ENCODE data around the gene SLC12A4. TPM values are rescaled to one million over a fixed set of nuclear protein-coding genes. Genes with fewer than 3 reads are reported as not detected.
"Not testable (repeated sequence)": the region's sequence is repeated elsewhere in the genome, so short reads cannot be mapped to it uniquely, and the experiment has no call there.

SLC12A4 gene
- total RNA-seq, 2 experiments from 2014 or later = 27.1 to 29.5 TPM

DNA sequence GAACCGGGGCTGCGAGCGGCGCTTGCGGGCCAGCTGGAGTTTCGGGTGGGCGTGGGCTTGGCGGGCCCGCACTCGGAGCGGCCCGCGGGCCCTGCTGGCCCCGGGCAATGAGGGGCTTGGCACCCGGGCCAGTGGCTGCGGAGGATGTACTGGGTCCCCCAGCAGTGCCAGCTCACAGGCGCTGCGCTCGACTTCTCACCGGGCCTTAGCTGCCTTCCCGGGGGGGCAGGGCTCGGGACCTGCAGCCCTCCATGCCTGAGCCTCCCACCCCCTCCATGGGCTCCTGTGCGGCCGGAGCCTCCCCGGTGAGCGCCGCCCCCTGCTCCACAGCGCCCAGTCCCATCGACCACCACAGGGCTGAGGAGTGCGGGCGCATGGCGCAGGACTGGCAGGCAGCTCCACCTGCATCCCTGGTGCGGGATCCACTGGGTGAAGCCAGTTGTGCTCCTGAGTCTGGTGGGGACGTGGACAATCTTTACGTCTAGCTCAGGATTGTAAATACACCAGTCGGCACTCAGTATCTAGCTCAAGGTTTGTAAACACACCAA lies 29.9 kb upstream of the SLC12A4 start:
- DNase-seq, POLR2A ChIA-PET, H3K9me3 Mint-ChIP-seq, H3K27me3 Mint-ChIP-seq, H3K4me3 Mint-ChIP-seq: not testable (repeated sequence)
- Mint-ChIP-seq H3K36me3 (ENCODE audit: low read depth) (peaks cover 21% of the 10 kb centered on the region), H3K4me1 (peaks cover 54% of the 10 kb centered on the region), H3K27ac (peak overlapping the region; percentile 93)
- CTCF ChIA-PET = interaction anchor here (0.7 to 2.9 kb wide), 10 partner anchors 12 to 57 kb away, joined by 3 to 12 read pairs (median 4); partner anchors contain the start of genes DDX28, DPEP2NB and DUS2

DNA sequence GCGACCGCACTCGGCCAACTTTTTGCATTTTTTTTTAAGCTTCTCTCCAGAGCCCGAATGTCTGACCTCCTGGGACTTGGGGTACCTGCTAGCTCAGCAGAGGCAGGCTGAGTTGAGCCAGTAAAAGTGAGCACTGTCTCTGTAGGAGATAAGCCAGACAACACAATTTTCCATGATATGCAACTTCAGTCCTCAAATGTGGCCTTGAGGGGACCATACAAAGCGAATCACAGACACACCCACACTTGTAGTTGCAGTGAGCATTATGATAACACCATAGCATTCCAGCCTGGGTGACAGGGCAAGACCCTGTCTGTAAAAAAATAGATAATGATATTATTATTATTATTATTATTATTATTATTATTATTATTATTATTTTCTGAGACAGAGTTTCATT lies 28.2 kb upstream of the SLC12A4 start:
- no peak for DNase-seq
- POLR2A ChIA-PET = no interaction called here
- peaks cover 61% of the 10 kb centered on the region for H3K4me1 Mint-ChIP-seq
- no peak overlapping the region for H3K4me3 Mint-ChIP-seq
- peaks cover 21% of the 10 kb centered on the region for H3K36me3 Mint-ChIP-seq (ENCODE audit: low read depth)
- H3K27ac Mint-ChIP-seq = peak overlapping the region; percentile 19
- H3K27me3 Mint-ChIP-seq = no peaks in the 10 kb centered on the region
- H3K9me3 Mint-ChIP-seq = peaks cover 6% of the 10 kb centered on the region
- CTCF ChIA-PET = interaction anchor here (1.5 to 2.2 kb wide), 2 partner anchors 27 to 77 kb away, joined by 4 to 5 read pairs; partner anchors contain the start of genes DDX28 and DUS2

DNA sequence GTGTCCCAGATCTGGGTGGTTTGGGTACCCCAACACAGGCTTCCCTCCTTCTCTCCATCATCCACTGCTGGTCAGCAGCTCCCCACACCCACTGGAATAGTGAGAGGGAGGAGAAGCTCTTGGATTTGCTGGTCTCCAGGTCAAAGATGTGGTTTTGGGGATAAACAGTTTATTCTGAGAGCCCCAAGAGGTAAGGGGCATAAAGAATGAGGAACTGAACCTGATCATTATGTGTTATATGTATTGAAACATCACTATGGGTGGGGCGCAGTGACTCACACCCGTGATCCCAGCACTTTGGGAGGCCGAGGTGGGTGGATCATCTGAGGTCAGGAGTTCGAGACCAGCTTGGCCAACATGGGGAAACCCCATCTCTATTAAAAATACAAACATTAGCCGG lies 27.0 kb upstream of the SLC12A4 start:
- H3K4me3 Mint-ChIP-seq = no peak overlapping the region
- H3K27ac Mint-ChIP-seq = peak overlapping the region; percentile 84
- H3K27me3 Mint-ChIP-seq = no peaks in the 10 kb centered on the region
- ChIA-PET CTCF (interaction anchor here (0.6 to 2.2 kb wide), 4 partner anchors 27 to 336 kb away, joined by 3 to 7 read pairs (median 6); partner anchors contain the start of genes DDX28 and DUS2), POLR2A (no interaction called here)
- H3K9me3 Mint-ChIP-seq = peaks cover 6% of the 10 kb centered on the region
- no peak for DNase-seq
- peaks cover 53% of the 10 kb centered on the region for H3K4me1 Mint-ChIP-seq
- H3K36me3 Mint-ChIP-seq (ENCODE audit: low read depth) = peaks cover 21% of the 10 kb centered on the region

DNA sequence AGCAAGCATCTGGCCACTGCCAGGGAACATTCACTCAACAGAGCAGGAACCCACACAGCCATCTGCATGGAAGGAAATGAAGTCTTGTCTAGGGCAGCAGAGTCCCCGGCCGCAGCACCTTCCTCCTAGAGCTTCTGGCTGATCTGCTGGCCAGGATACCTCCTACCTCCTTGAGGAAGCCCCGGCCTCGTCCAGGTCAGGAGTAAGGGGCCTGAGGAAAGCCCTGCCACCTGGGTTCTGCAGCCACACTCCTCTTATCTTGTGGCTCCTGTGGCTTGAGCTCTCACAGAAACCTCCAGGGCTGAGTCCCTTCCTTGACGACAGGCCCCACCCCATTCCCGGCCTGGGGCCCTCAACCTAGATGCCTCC lies 25.6 kb upstream of the SLC12A4 start:
- H3K27me3 Mint-ChIP-seq, POLR2A ChIA-PET, H3K9me3 Mint-ChIP-seq, DNase-seq: not testable (repeated sequence)
- H3K27ac Mint-ChIP-seq = peak overlapping the region; percentile 99
- peaks cover 39% of the 10 kb centered on the region for H3K4me1 Mint-ChIP-seq
- CTCF ChIA-PET = interaction anchor here (0.7 to 1.3 kb wide), 7 partner anchors 9 to 178 kb away, joined by 3 to 7 read pairs (median 4); partner anchors contain the start of gene DPEP3
- peak overlapping the region; percentile 79 for H3K4me3 Mint-ChIP-seq
- peaks cover 16% of the 10 kb centered on the region for H3K36me3 Mint-ChIP-seq (ENCODE audit: low read depth)

DNA sequence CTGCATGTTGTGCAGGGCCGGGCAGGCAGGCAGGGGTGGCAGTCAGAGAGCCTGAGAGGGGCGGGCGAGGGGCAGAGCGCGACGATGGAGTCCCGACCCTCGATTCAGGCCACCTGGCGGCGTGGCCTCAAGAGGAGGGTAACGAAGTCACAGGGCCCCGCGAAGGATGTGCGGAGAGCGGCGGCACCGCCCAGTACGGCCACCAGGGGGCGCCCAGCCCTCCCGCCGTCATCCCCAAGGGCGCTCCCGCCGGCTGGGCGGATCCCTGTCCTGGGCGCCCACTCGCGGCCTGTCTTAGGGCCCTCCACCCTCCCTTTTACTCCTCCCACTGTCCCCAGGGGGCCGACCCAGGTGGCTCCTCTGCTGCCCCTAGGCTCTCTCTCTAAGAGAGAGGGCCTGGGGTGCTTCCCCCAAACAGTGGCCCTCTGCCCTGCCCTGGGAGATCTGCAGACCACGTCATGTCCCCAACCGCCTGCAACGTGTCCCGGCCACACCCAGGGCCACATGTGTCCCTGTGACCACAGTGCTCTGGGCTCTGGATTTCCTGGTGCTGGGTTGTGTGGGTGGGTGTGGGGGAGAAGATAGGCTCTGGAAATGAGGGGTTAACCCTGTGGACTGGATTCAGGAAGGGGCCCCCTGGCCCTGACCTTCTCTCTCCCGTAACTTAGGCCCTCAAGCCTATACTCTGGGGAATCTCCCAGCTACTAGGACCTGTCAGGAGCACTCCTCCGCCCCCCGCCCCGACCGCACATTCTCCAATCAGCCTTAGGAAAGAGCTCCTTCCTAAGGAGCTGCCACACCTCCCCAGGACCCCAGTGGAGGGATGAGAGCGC lies 25.0 kb upstream of the SLC12A4 start:
- peak overlapping the region; percentile 79 for H3K4me3 Mint-ChIP-seq
- H3K27me3 Mint-ChIP-seq = no peaks in the 10 kb centered on the region
- peak; percentile 82 for DNase-seq
- ChIA-PET CTCF (interaction anchor here (0.7 to 1.3 kb wide), 7 partner anchors 8 to 177 kb away, joined by 3 to 7 read pairs (median 4); partner anchors contain the start of gene DPEP3), POLR2A (no interaction called here)
- H3K36me3 Mint-ChIP-seq (ENCODE audit: low read depth) = peaks cover 10% of the 10 kb centered on the region
- peaks cover 3% of the 10 kb centered on the region for H3K9me3 Mint-ChIP-seq
- H3K4me1 Mint-ChIP-seq = peaks cover 34% of the 10 kb centered on the region
- H3K27ac Mint-ChIP-seq = peak overlapping the region; percentile 99

DNA sequence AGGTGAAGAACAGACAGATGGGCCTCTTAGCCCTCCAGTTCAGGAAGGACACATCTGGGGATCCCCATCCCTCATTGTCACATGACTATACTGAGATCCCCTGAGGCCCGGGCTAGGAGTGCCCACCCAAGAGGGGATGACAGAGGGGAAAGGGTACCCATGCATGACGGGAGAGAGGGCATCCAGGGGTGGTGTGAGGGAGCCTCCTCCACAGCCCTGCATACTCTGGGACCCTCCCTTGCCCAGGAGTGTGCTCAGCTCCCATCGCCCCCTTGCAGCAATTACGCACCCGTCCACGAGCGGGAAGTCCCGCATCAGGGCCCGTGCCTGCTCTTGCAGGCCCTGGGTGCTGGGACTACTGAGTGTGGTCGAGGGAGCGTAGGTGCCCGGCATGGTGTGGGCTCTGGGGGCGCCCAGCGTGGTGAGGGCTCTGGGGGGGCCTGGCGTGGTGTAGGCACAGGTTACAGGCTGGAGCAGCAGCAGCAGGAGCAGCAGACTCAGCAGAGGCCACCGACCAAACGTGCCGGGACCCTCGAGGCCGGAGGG lies 24.3 kb upstream of the SLC12A4 start:
- peak overlapping the region; percentile 99 for H3K27ac Mint-ChIP-seq
- ChIA-PET POLR2A (no interaction called here), CTCF (interaction anchor here (0.8 to 1.8 kb wide), 6 partner anchors 12 to 176 kb away, joined by 3 to 5 read pairs (median 3); partner anchors contain the start of genes DDX28, DPEP2NB and DUS2)
- DNase-seq = no peak
- H3K9me3 Mint-ChIP-seq = peaks cover 3% of the 10 kb centered on the region
- peaks cover 10% of the 10 kb centered on the region for H3K36me3 Mint-ChIP-seq (ENCODE audit: low read depth)
- H3K4me3 Mint-ChIP-seq = no peak overlapping the region
- H3K4me1 Mint-ChIP-seq = peaks cover 34% of the 10 kb centered on the region
- no peaks in the 10 kb centered on the region for H3K27me3 Mint-ChIP-seq

DNA sequence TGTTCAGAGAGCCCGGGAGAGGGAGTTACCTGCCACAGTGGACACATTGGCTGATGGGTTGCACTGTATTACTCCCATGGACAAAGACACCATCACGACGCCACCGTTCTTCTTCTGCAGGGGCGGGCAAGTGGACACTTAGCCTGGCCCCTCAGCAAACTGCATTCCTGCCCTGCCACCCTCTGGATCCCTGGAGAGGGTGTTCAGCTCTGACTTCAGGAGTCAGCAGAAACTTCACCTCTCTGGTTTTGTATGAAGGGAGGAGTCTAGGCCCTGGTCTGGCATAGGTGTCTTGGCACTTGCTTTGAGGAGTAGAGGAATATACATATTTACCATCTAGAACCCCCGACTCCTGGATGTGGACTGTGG lies 21.6 kb upstream of the SLC12A4 start:
- Mint-ChIP-seq H3K36me3 (ENCODE audit: low read depth) (no peaks in the 10 kb centered on the region), H3K9me3 (no peaks in the 10 kb centered on the region), H3K27me3 (no peaks in the 10 kb centered on the region), H3K4me1 (peaks cover 20% of the 10 kb centered on the region), H3K4me3 (no peak overlapping the region), H3K27ac (peak overlapping the region; percentile 21)
- no peak for DNase-seq
- ChIA-PET POLR2A (no interaction called here), CTCF (interaction anchor here (1.9 kb wide), 1 partner anchor 51 kb away, joined by 8 read pairs; no protein-coding TSS in a partner anchor)

DNA sequence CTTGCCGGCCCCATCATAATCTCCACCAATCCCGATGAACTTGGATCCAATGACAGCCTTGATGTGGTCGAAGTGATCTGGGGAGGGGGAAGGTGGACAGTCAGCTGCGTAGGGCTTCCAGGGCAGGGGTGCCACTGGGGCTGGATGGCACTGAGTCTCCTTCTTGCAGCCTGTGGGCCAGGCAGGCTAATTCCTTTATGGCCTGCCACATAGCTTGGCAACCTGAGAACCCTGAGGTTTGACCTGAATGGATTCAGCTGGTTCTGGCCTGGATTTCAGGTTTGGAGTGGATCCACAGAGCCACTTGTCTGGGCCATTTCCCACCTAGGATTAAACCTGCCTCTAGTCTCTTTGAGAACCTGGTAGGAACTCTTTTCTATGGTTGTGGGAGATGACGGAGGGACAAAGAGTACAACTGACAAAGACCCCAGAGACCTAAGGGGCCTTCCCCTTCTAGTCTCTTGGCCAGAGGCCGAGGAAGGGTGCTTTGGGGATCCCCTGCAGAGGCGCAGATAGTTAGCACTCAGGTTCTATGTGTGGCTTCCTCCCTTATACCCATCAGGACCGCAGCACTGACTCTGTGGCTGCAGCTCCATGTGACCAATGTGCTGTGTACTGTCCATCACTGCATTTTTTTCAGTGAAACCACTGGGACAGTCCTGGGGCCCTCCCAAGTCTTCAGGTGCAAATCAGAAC lies 21.0 kb upstream of the SLC12A4 start:
- Mint-ChIP-seq H3K9me3 (no peaks in the 10 kb centered on the region), H3K4me1 (peaks cover 21% of the 10 kb centered on the region), H3K4me3 (no peak overlapping the region), H3K36me3 (ENCODE audit: low read depth) (no peaks in the 10 kb centered on the region), H3K27me3 (no peaks in the 10 kb centered on the region), H3K27ac (no peak overlapping the region)
- POLR2A ChIA-PET = no interaction called here
- CTCF ChIA-PET = interaction anchor here (0.5 to 1.9 kb wide), 3 partner anchors 51 to 471 kb away, joined by 3 to 8 read pairs (median 3); no protein-coding TSS in a partner anchor
- DNase-seq = no peak

DNA sequence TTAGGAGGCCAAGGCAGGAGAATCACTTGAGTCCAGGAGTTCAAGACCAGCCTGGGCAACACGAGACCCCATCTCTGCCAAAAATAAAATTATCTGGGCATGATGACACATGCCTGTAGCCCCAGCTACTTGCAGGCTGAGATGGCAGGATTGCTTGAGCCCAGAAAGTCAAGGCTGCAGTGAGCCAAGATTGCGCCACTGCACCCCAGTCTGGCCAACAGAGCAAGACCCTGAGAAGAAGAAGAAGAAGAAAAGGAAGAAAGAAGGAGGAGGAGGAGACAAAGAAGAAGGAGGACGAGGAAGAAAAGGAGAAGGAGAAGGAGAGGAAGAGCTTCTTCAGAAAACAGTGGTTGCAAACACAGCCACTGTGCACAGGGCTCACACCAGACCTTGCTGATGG lies 20.2 kb upstream of the SLC12A4 start:
- CTCF ChIA-PET = interaction anchor here (1.0 to 1.9 kb wide), 2 partner anchors 52 to 74 kb away, joined by 3 to 8 read pairs; no protein-coding TSS in a partner anchor
- Mint-ChIP-seq H3K4me3 (no peak overlapping the region), H3K27ac (peak overlapping the region; percentile 81), H3K4me1 (peaks cover 24% of the 10 kb centered on the region), H3K27me3 (no peaks in the 10 kb centered on the region), H3K9me3 (no peaks in the 10 kb centered on the region), H3K36me3 (ENCODE audit: low read depth) (no peaks in the 10 kb centered on the region)
- POLR2A ChIA-PET = no interaction called here
- no peak for DNase-seq

DNA sequence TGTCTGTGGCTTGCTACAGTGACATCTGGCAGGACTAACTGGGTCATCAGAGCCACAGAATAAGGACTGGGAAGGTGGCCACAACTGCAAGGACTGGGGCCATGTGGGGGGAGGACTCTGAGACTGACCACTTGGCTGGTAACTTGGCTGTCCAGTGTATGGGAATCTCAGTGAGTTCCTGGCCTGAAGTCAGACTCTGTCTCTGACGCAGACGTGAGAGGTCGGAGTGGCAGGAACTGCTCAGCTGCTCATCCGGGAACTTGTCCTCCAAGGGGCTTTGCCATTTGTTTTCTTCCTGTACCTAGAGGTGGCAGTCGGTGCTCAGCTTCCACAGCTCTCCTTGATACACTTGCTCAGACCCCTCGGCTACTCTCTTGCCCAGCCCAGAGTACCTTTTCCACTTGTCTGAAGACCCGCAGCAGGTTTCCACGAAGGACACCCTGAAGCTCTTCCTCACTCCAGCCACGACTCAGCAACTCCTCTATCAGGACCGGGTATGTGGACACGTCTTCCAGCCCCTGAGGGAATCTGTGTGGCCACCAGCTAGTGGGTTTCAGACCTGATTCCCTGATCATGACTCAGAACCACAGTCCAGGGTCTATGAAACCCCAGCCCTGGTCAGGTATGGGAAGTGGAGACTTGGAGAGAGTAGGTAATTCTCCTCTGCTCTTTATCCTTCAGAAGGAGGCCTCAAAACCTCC lies 19.2 kb upstream of the SLC12A4 start:
- Mint-ChIP-seq H3K36me3 (ENCODE audit: low read depth) (no peaks in the 10 kb centered on the region), H3K4me3 (no peak overlapping the region), H3K9me3 (no peaks in the 10 kb centered on the region), H3K4me1 (peaks cover 26% of the 10 kb centered on the region), H3K27me3 (no peaks in the 10 kb centered on the region), H3K27ac (peak overlapping the region; percentile 0)
- POLR2A ChIA-PET = no interaction called here
- no peak for DNase-seq
- CTCF ChIA-PET = interaction anchor here (0.6 to 1.5 kb wide), 2 partner anchors 10 to 170 kb away, joined by 3 to 5 read pairs; no protein-coding TSS in a partner anchor

DNA sequence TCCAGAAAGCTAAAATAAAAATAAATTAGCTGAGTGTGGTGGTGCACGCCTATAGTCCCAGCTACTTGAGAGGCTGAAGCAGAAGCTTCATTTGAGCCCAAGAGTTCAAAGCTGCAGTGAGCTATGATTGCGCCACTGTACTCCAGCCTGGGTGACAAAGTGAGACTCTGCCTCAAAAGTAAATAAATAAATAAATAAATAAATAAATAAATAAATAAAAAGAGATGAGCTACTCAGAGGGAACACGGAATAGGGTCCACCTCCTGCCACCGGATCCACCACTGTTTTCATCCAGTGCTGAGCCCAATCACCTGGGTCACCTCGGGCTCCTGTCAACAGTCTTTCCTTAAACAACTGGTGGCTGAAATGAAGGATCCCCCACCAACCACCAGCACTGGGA lies 18.5 kb upstream of the SLC12A4 start:
- Mint-ChIP-seq H3K36me3 (ENCODE audit: low read depth) (no peaks in the 10 kb centered on the region), H3K27ac (no peak overlapping the region), H3K9me3 (no peaks in the 10 kb centered on the region), H3K4me3 (no peak overlapping the region), H3K27me3 (no peaks in the 10 kb centered on the region), H3K4me1 (peaks cover 24% of the 10 kb centered on the region)
- POLR2A ChIA-PET = interaction anchor here (0.7 kb wide), 1 partner anchor 324 kb away, joined by 4 read pairs; the partner anchor contains the start of genes PRMT7 and SLC7A6OS
- no peak for DNase-seq
- CTCF ChIA-PET = interaction anchor here (1.5 kb wide), 1 partner anchor 11 kb away, joined by 5 read pairs; no protein-coding TSS in a partner anchor
